SK-N-MC (cell line): Measurements from ENCODE around the gene AFF3.

ENCODE experiments used
- EZH2 ChIP-seq: fragments of 200-600 bp; sonication (generic); IDR thresholded peaks from one replicate; pipeline ENCODE4 v1.6.1; 2017; ENCODE audit warnings: antibody characterized with exemption
- POLR2AphosphoS5 ChIP-seq: IDR thresholded peaks from 2 replicates; pipeline ENCODE4 v1.6.1; 2012; ENCODE audit warnings: mild to moderate bottlenecking, low read depth, low read length, borderline replicate concordance

- TF ChIP-seq POLR2AphosphoS5 (no peak), EZH2 (no peak)
Measured at GRCh38 chr2:99918389-99918788, 224.0 kb downstream of the AFF3 start.
